ENCODE results near the gene AGPAT3.

Gene AGPAT3

DNA sequence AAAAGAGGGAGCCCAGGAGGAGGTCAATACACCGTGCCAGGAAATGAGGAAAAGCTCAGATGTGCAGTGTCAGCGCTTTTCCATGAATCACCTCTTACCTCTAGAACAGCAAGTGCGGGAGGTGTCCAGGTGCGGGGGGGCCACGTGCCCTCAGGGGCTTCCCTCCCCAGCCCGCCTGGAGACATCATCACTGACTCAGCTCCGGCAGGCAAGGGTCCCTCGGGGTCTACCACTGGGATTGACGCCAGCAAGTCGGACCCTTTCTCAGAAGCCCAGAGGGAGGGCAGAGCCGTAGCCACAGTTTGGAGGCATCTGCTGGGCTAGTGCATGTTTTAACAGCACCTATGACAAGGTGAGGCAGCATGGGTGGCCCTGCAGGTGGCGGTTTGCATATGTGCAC is 79.7 kb downstream of the AGPAT3 start:
- H2BK5ac ChIP-seq (ENCODE audit: low read length) = peak overlapping the region; percentile 78
- DNase-seq (ENCODE audit: low spot score) = no peak
- peak overlapping the region; percentile 87 for H3K18ac ChIP-seq (ENCODE audit: low read length)
- no peak overlapping the region for H3K14ac ChIP-seq (ENCODE audit: low read length)
- H2AK5ac ChIP-seq (ENCODE audit: low read depth, low read length) = peak overlapping the region; percentile 78
- H3K9me3 ChIP-seq (replicated peaks in 1 of 2; ENCODE audit: control insufficient read depth in 2 of 2, insufficient read depth in 1 of 2, low read depth in 1 of 2, low read length in 2 of 2) = peaks cover 4 to 7% of the 10 kb centered on the region in 2 donors
- no peak overlapping the region for H3K4me3 ChIP-seq (ENCODE audit: low read length in 2 of 2)
- H4K8ac ChIP-seq (ENCODE audit: low read depth, low read length) = no peak overlapping the region
- H2BK12ac ChIP-seq (ENCODE audit: low read length) = peak overlapping the region; percentile 66
- H3K27ac ChIP-seq (replicated peaks; ENCODE audit: low read length) = no peak overlapping the region
- H3K79me1 ChIP-seq (ENCODE audit: low read depth, low read length) = peaks cover 4% of the 10 kb centered on the region
- WGBS, 2 donors (ENCODE audit: extremely low coverage in 2 of 2, insufficient read length in 2 of 2, insufficient replicate concordance in 1 of 2) = no CpG with 5 or more reads among the region's 12 CpGs
- H2AFZ ChIP-seq (ENCODE audit: low read length) = no peak overlapping the region
- H3K4ac ChIP-seq (ENCODE audit: low read length) = no peak overlapping the region
- H3K4me2 ChIP-seq (ENCODE audit: insufficient read depth, low read length, poor library complexity, severe bottlenecking) = no peak overlapping the region
- H2BK15ac ChIP-seq (ENCODE audit: low read length) = peak overlapping the region; percentile 56
- H3K27me3 ChIP-seq (ENCODE audit: control insufficient read depth in 3 of 3, insufficient read depth in 3 of 3, low read depth in 1 of 3, low read length in 3 of 3) = no peaks in the 10 kb centered on the region
- H4K91ac ChIP-seq (ENCODE audit: low read depth, low read length, poor library complexity) = peak overlapping the region; percentile 25
- no peak overlapping the region for H2BK120ac ChIP-seq (ENCODE audit: low read depth, low read length)
- peaks cover 0 to 5% of the 10 kb centered on the region in 2 donors for H3K36me3 ChIP-seq (replicated peaks in 1 of 2; ENCODE audit: control insufficient read depth in 2 of 2, insufficient read depth in 2 of 2, low read length in 2 of 2)
- no peak overlapping the region for H3K23ac ChIP-seq (ENCODE audit: low read depth, low read length, poor library complexity)
- H3K4me1 ChIP-seq (ENCODE audit: control insufficient read depth in 2 of 2, insufficient read depth in 1 of 2, low read depth in 1 of 2, low read length in 2 of 2) = peaks cover 9 to 16% of the 10 kb centered on the region in 2 donors
- no peak overlapping the region for H3K9ac ChIP-seq (ENCODE audit: low read depth, low read length, poor library complexity)

DNA sequence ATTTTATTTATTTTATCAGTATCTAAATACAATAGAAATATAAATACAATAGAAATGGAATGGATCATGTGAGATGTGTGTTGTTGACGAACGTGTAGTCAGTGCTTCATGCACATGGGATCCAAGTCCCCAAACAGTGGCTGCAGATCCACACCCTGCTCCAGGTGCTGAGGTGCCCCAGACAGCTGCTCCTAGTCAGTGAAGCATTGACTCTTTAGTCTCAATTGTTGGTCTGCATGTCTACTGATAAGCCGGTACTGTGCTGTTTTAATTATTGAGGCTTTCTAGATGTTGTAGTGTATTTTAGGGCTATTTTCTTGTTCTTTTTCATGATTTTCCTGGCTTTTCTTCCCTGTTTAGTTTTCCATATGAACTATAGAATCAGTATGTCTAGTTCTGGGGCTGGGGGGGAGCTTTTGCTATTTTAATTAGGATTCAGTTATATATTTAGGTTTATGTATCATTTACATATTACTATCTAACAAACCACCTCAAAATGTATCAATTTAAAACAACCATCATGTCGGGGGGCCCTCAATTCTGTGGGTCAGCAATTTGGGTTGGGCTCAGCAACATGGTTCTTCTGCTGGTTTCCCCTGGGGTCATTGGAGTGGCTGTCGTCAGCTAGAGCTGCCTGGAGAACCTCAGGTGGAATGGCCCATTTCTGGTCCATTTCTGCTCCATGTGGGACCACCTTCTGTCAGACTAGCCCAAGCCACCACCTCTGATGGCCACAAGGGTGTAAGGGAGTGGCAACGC is 83.9 kb downstream of the AGPAT3 start:
- Histone ChIP-seq H3K27ac (replicated peaks; ENCODE audit: low read length) (no peak overlapping the region), H3K4me3 (ENCODE audit: low read length in 2 of 2) (no peak overlapping the region), H2BK5ac (ENCODE audit: low read length) (no peak overlapping the region), H3K79me1 (ENCODE audit: low read depth, low read length) (no peaks in the 10 kb centered on the region), H4K8ac (ENCODE audit: low read depth, low read length) (no peak overlapping the region), H2BK12ac (ENCODE audit: low read length) (no peak overlapping the region), H2AFZ (ENCODE audit: low read length) (no peak overlapping the region), H3K36me3 (replicated peaks in 1 of 2; ENCODE audit: control insufficient read depth in 2 of 2, insufficient read depth in 2 of 2, low read length in 2 of 2) (peaks cover 0 to 5% of the 10 kb centered on the region in 2 donors), H3K4ac (ENCODE audit: low read length) (no peak overlapping the region), H3K9me3 (replicated peaks in 1 of 2; ENCODE audit: control insufficient read depth in 2 of 2, insufficient read depth in 1 of 2, low read depth in 1 of 2, low read length in 2 of 2) (peaks cover 4 to 7% of the 10 kb centered on the region in 2 donors), H2BK15ac (ENCODE audit: low read length) (no peak overlapping the region), H3K18ac (ENCODE audit: low read length) (no peak overlapping the region), H3K4me2 (ENCODE audit: insufficient read depth, low read length, poor library complexity, severe bottlenecking) (no peak overlapping the region), H3K9ac (ENCODE audit: low read depth, low read length, poor library complexity) (no peak overlapping the region), H3K27me3 (ENCODE audit: control insufficient read depth in 3 of 3, insufficient read depth in 3 of 3, low read depth in 1 of 3, low read length in 3 of 3) (no peaks in the 10 kb centered on the region), H2AK5ac (ENCODE audit: low read depth, low read length) (no peak overlapping the region), H3K23ac (ENCODE audit: low read depth, low read length, poor library complexity) (no peak overlapping the region), H4K91ac (ENCODE audit: low read depth, low read length, poor library complexity) (no peak overlapping the region), H3K14ac (ENCODE audit: low read length) (no peak overlapping the region), H2BK120ac (ENCODE audit: low read depth, low read length) (no peak overlapping the region), H3K4me1 (ENCODE audit: control insufficient read depth in 2 of 2, insufficient read depth in 1 of 2, low read depth in 1 of 2, low read length in 2 of 2) (peaks cover 12 to 16% of the 10 kb centered on the region in 2 donors)
- WGBS, 2 donors (ENCODE audit: extremely low coverage in 2 of 2, insufficient read length in 2 of 2, insufficient replicate concordance in 1 of 2) = no CpG with 5 or more reads among the region's 6 CpGs
- DNase-seq (ENCODE audit: low spot score) = no peak

DNA sequence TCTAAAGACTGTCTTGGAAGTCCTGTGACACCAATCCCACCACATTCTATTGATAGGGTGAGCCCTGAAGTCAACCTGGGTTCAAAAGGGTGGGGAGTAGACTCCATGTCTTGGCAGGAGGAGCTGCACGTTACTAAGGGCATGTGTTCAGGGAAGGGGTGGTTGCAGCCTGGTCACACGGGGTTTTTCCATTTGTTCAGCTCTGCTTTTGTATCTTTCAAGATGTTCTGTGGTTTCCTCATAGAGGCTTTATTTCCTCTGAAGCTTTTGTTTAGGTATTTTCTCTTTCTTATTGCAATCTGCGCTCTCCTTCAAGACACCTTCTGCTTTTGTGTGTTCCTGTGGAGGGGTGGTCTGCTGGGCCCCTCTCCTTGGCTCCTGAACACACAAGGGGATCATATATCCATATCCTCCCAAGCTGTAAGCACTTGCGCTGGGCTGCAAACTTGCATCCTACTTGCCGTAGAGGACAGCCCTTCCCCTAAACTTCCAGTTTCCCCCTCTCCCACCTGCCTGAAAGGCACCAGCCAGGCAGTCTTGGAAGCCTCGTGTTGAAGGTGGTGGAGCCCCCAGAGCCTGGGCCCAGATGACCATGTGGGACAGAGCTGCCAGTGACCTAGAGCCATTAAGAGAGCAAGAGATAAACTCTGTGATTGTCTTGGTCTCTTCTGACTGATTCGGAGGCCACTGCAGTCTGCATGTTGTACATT is 84.6 kb downstream of the AGPAT3 start:
- peaks cover 0 to 5% of the 10 kb centered on the region in 2 donors for H3K36me3 ChIP-seq (replicated peaks in 1 of 2; ENCODE audit: control insufficient read depth in 2 of 2, insufficient read depth in 2 of 2, low read length in 2 of 2)
- no CpG with 5 or more reads among the region's 7 CpGs for WGBS, 2 donors (ENCODE audit: extremely low coverage in 2 of 2, insufficient read length in 2 of 2, insufficient replicate concordance in 1 of 2)

DNA sequence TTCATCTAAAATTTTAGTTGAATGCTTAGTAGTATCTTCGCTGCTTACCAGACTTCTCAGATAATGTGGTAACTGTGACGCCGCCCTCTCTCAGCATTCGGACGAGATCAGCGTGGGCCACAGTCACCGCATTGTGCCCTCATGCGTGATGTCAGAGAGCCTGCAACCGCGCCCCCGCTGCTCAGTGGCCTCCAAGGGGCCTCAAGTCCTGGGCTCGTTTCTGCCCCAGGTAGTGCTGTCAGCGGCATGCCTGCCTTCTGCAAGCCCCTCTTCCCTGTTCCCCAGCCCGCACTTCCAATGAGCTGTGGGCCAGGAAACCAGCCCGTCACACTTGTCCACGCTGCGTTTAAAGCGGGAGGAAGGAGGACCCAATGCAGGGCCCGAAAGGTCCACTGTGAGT is 85.5 kb downstream of the AGPAT3 start:
- Histone ChIP-seq H3K9me3 (replicated peaks in 1 of 2; ENCODE audit: control insufficient read depth in 2 of 2, insufficient read depth in 1 of 2, low read depth in 1 of 2, low read length in 2 of 2) (peaks cover 4 to 7% of the 10 kb centered on the region in 2 donors), H2BK15ac (ENCODE audit: low read length) (no peak overlapping the region), H3K4ac (ENCODE audit: low read length) (no peak overlapping the region), H3K14ac (ENCODE audit: low read length) (no peak overlapping the region), H3K79me1 (ENCODE audit: low read depth, low read length) (no peaks in the 10 kb centered on the region), H3K27ac (replicated peaks; ENCODE audit: low read length) (no peak overlapping the region), H3K9ac (ENCODE audit: low read depth, low read length, poor library complexity) (no peak overlapping the region), H3K4me3 (ENCODE audit: low read length in 2 of 2) (no peak overlapping the region), H4K91ac (ENCODE audit: low read depth, low read length, poor library complexity) (no peak overlapping the region), H2BK5ac (ENCODE audit: low read length) (no peak overlapping the region), H3K4me2 (ENCODE audit: insufficient read depth, low read length, poor library complexity, severe bottlenecking) (no peak overlapping the region), H2BK12ac (ENCODE audit: low read length) (no peak overlapping the region), H3K23ac (ENCODE audit: low read depth, low read length, poor library complexity) (no peak overlapping the region), H4K8ac (ENCODE audit: low read depth, low read length) (no peak overlapping the region), H3K4me1 (ENCODE audit: control insufficient read depth in 2 of 2, insufficient read depth in 1 of 2, low read depth in 1 of 2, low read length in 2 of 2) (peaks cover 4 to 8% of the 10 kb centered on the region in 2 donors), H2AK5ac (ENCODE audit: low read depth, low read length) (no peak overlapping the region), H2BK120ac (ENCODE audit: low read depth, low read length) (no peak overlapping the region), H3K36me3 (replicated peaks in 1 of 2; ENCODE audit: control insufficient read depth in 2 of 2, insufficient read depth in 2 of 2, low read length in 2 of 2) (peaks cover 0 to 5% of the 10 kb centered on the region in 2 donors), H2AFZ (ENCODE audit: low read length) (no peak overlapping the region), H3K18ac (ENCODE audit: low read length) (no peak overlapping the region), H3K27me3 (ENCODE audit: control insufficient read depth in 3 of 3, insufficient read depth in 3 of 3, low read depth in 1 of 3, low read length in 3 of 3) (no peaks in the 10 kb centered on the region)
- no peak for DNase-seq (ENCODE audit: low spot score)
- no CpG with 5 or more reads among the region's 19 CpGs for WGBS, 2 donors (ENCODE audit: extremely low coverage in 2 of 2, insufficient read length in 2 of 2, insufficient replicate concordance in 1 of 2)

More for the DNA sequence above, 84.6 kb downstream of the AGPAT3 start:
- H2AFZ ChIP-seq (ENCODE audit: low read length) = no peak overlapping the region
- no peak overlapping the region for H2BK15ac ChIP-seq (ENCODE audit: low read length)
- no peak for DNase-seq (ENCODE audit: low spot score)
- H3K4me3 ChIP-seq (ENCODE audit: low read length in 2 of 2) = no peak overlapping the region
- no peak overlapping the region for H3K27ac ChIP-seq (replicated peaks; ENCODE audit: low read length)
- H3K4me2 ChIP-seq (ENCODE audit: insufficient read depth, low read length, poor library complexity, severe bottlenecking) = no peak overlapping the region
- H3K14ac ChIP-seq (ENCODE audit: low read length) = no peak overlapping the region
- H2AK5ac ChIP-seq (ENCODE audit: low read depth, low read length) = no peak overlapping the region
- no peak overlapping the region for H2BK12ac ChIP-seq (ENCODE audit: low read length)
- H3K27me3 ChIP-seq (ENCODE audit: control insufficient read depth in 3 of 3, insufficient read depth in 3 of 3, low read depth in 1 of 3, low read length in 3 of 3) = no peaks in the 10 kb centered on the region
- no peak overlapping the region for H3K9ac ChIP-seq (ENCODE audit: low read depth, low read length, poor library complexity)
- no peaks in the 10 kb centered on the region for H3K79me1 ChIP-seq (ENCODE audit: low read depth, low read length)
- no peak overlapping the region for H4K91ac ChIP-seq (ENCODE audit: low read depth, low read length, poor library complexity)
- H3K18ac ChIP-seq (ENCODE audit: low read length) = no peak overlapping the region
- H3K4ac ChIP-seq (ENCODE audit: low read length) = no peak overlapping the region
- no peak overlapping the region for H2BK5ac ChIP-seq (ENCODE audit: low read length)
- H2BK120ac ChIP-seq (ENCODE audit: low read depth, low read length) = no peak overlapping the region
- no peak overlapping the region for H3K23ac ChIP-seq (ENCODE audit: low read depth, low read length, poor library complexity)
- H3K9me3 ChIP-seq (replicated peaks in 1 of 2; ENCODE audit: control insufficient read depth in 2 of 2, insufficient read depth in 1 of 2, low read depth in 1 of 2, low read length in 2 of 2) = peaks cover 4 to 7% of the 10 kb centered on the region in 2 donors
- peaks cover 4 to 11% of the 10 kb centered on the region in 2 donors for H3K4me1 ChIP-seq (ENCODE audit: control insufficient read depth in 2 of 2, insufficient read depth in 1 of 2, low read depth in 1 of 2, low read length in 2 of 2)
- H4K8ac ChIP-seq (ENCODE audit: low read depth, low read length) = no peak overlapping the region

Data from neuronal stem cell (in vitro differentiated cells).